ENCODE results near the gene PMFBP1.

- TF ChIP-seq CTCF (IDR thresholded peaks at IDR 0.05; ENCODE audit: poor library complexity, severe bottlenecking) (peak; percentile 94), RAD21 (conservative IDR thresholded peaks at IDR 0.05) (peak; percentile 97), EP300 (conservative IDR thresholded peaks at IDR 0.05; ENCODE audit: poor library complexity, severe bottlenecking) (peak; percentile 17)
Measured at GRCh38 chr16:72124761-72125634, 47.0 kb downstream of the PMFBP1 start.
